IMR-90 (cell line): ENCODE measurements around the gene CIT. TPM values are rescaled to one million over a fixed set of nuclear protein-coding genes. Genes with fewer than 3 reads are reported as not detected.

Experiments used
- ATAC-seq: fragments of 200-7000 bp; cut with Tn5 transposase; 2 replicates; pipeline ENCODE4 v1.9.1; 2020; ENCODE audit warnings: low read depth, mild to moderate bottlenecking, moderate library complexity
- BruUV-seq: library from RNA; stranded (reverse); fragments of 400-500 nt; replicated peaks from 2 replicates; lab custom pipeline; 2021; lab: Mats Ljungman, UMichigan
- CTCF ChIA-PET: fragments of 300-600 bp; formaldehyde crosslinking; extraction: SDS; loops from one replicate; lab custom pipeline; 2021; ENCODE audit warnings: antibody characterized with exemption; lab: Yijun Ruan, JAX
- POLR2A ChIA-PET: fragments of 300-600 bp; sonication (Branson Sonifier 250); formaldehyde crosslinking; loops from one replicate; lab custom pipeline; 2022; ENCODE audit warnings: antibody characterized with exemption; ENCODE audit not compliant: unreplicated experiment; lab: Charles Lee
- DNase-seq: peaks from one replicate; pipeline ENCODE4 v3.0.0; 2013
- H2AFZ ChIP-seq: replicated peaks from 2 replicates; pipeline ENCODE3; 2013; ENCODE audit warnings: low read length, mild to moderate bottlenecking; ENCODE audit not compliant: poor library complexity
- H2AK5ac ChIP-seq: 2 replicates; pipeline ENCODE4 v1.6.1; 2013; ENCODE audit warnings: low read depth, low read length, inconsistent platforms
- H2AK9ac ChIP-seq: replicated peaks from 2 replicates; pipeline ENCODE3; 2013; ENCODE audit warnings: mild to moderate bottlenecking, low read depth, low read length, moderate library complexity; ENCODE audit not compliant: poor library complexity
- H2BK120ac ChIP-seq: 2 replicates; pipeline ENCODE4 v1.6.1; 2013; ENCODE audit warnings: low read depth, low read length, inconsistent platforms
- H2BK15ac ChIP-seq: 3 replicates; pipeline ENCODE4 v1.6.1; 2013; ENCODE audit warnings: low read depth, low read length, inconsistent platforms
- H2BK20ac ChIP-seq: 2 replicates; pipeline ENCODE4 v1.6.1; 2013; ENCODE audit warnings: low read depth, mild to moderate bottlenecking, inconsistent platforms, low read length, moderate library complexity
- H2BK5ac ChIP-seq: 2 replicates; pipeline ENCODE4 v1.6.1; 2013; ENCODE audit warnings: mild to moderate bottlenecking, low read depth, low read length, inconsistent platforms; ENCODE audit not compliant: poor library complexity, severe bottlenecking
- H3K14ac ChIP-seq: replicated peaks from 2 replicates; pipeline ENCODE4 v1.6.1; 2013; ENCODE audit warnings: low read depth, low read length, inconsistent platforms
- H3K18ac ChIP-seq: 2 replicates; pipeline ENCODE4 v1.6.1; 2013; ENCODE audit warnings: low read depth, low read length, control low read depth
- H3K23ac ChIP-seq: 2 replicates; pipeline ENCODE4 v1.6.1; 2013; ENCODE audit warnings: low read depth, low read length, inconsistent platforms
- H3K27ac ChIP-seq: 2 replicates; pipeline ENCODE4 v1.5.1; 2013; ENCODE audit warnings: mild to moderate bottlenecking, control low read depth, low read length; ENCODE audit not compliant: insufficient read depth
- H3K27me3 ChIP-seq: 2 replicates; pipeline ENCODE4 v1.6.1; 2013; ENCODE audit warnings: low read length; ENCODE audit not compliant: control insufficient read depth, insufficient read depth
- H3K36me3 ChIP-seq: 2 replicates; pipeline ENCODE4 v1.6.1; 2013; ENCODE audit warnings: low read length, mixed read lengths; ENCODE audit not compliant: control insufficient read depth, insufficient read depth
- H3K4ac ChIP-seq: 2 replicates; pipeline ENCODE4 v1.6.1; 2013; ENCODE audit warnings: low read depth, low read length, inconsistent platforms
- H3K4me1 ChIP-seq: 2 replicates; pipeline ENCODE4 v1.6.1; 2013; ENCODE audit warnings: low read length, mixed read lengths; ENCODE audit not compliant: control insufficient read depth, insufficient read depth
- H3K4me2 ChIP-seq: 2 replicates; pipeline ENCODE4 v1.6.1; 2013; ENCODE audit warnings: low read depth, mild to moderate bottlenecking, control low read depth, low read length, moderate library complexity
- H3K4me3 ChIP-seq: 2 replicates; pipeline ENCODE4 v1.5.1; 2013; ENCODE audit warnings: low read depth, mild to moderate bottlenecking, control low read depth, low read length, moderate library complexity; ENCODE audit not compliant: insufficient read depth
- H3K56ac ChIP-seq: 2 replicates; pipeline ENCODE4 v1.6.1; 2013; ENCODE audit warnings: low read length, inconsistent platforms; ENCODE audit not compliant: insufficient read depth; ENCODE audit errors: extremely low read depth
- H3K79me1 ChIP-seq, 2 experiments: 2 replicates each; pipeline ENCODE4 v1.6.1; 2013; ENCODE audit warnings: low read length in 2 of 2, inconsistent platforms in 1 of 2, low read depth in 1 of 2
- H3K9ac ChIP-seq: 2 replicates; pipeline ENCODE4 v1.6.1; 2013; ENCODE audit warnings: low read depth, low read length, control low read depth
- H3K9me1 ChIP-seq: 2 replicates; pipeline ENCODE4 v1.6.1; 2013; ENCODE audit warnings: low read length, inconsistent platforms; ENCODE audit not compliant: insufficient read depth
- H3K9me3 ChIP-seq: 2 replicates; pipeline ENCODE4 v1.6.1; 2013; ENCODE audit warnings: low read length; ENCODE audit not compliant: control insufficient read depth, insufficient read depth
- H4K20me1 ChIP-seq: 2 replicates; pipeline ENCODE4 v1.6.1; 2013; ENCODE audit warnings: low read length, inconsistent platforms; ENCODE audit not compliant: insufficient read depth
- H4K5ac ChIP-seq: 2 replicates; pipeline ENCODE4 v1.6.1; 2013; ENCODE audit warnings: mild to moderate bottlenecking, low read depth, low read length, control low read depth
- H4K8ac ChIP-seq, 2 experiments: 2 replicates each; pipeline ENCODE4 v1.6.1; 2013; ENCODE audit warnings: low read depth in 2 of 2, low read length in 2 of 2, control low read depth in 1 of 2, inconsistent platforms in 1 of 2
- H4K91ac ChIP-seq: 2 replicates; pipeline ENCODE4 v1.6.1; 2013; ENCODE audit warnings: low read depth, low read length, inconsistent platforms; ENCODE audit not compliant: insufficient read depth
- BHLHE40 ChIP-seq: fragments of 150-350 bp; IDR thresholded peaks from 2 replicates; pipeline ENCODE4 v1.6.1; 2016; ENCODE audit warnings: mild to moderate bottlenecking, low read depth, low read length
- CHD1 ChIP-seq: IDR thresholded peaks from 2 replicates; pipeline ENCODE4 v1.6.1; 2012; ENCODE audit warnings: low read depth, low read length, improper control_type of control experiment
- FOS ChIP-seq: fragments of 150-350 bp; IDR thresholded peaks from 2 replicates; pipeline ENCODE4 v1.6.1; 2016; ENCODE audit warnings: low read depth, low read length
- MAFK ChIP-seq: IDR thresholded peaks from 2 replicates; pipeline ENCODE4 v1.6.1; 2012; ENCODE audit warnings: low read depth, low read length, improper control_type of control experiment
- MAZ ChIP-seq: IDR thresholded peaks from 2 replicates; pipeline ENCODE4 v1.6.1; 2012; ENCODE audit warnings: low read depth, mild to moderate bottlenecking, low read length, improper control_type of control experiment, moderate library complexity, borderline replicate concordance
- MXI1 ChIP-seq: IDR thresholded peaks from 2 replicates; pipeline ENCODE4 v1.6.1; 2012; ENCODE audit warnings: low read depth, mild to moderate bottlenecking, low read length, moderate library complexity, borderline replicate concordance
- NFE2L2 ChIP-seq: fragments of 150-350 bp; IDR thresholded peaks from 2 replicates; pipeline ENCODE4 v1.6.1; 2016; ENCODE audit warnings: low read depth, mild to moderate bottlenecking, low read length
- POLR2A ChIP-seq: IDR thresholded peaks from 2 replicates; pipeline ENCODE4 v1.6.1; 2012; ENCODE audit warnings: mild to moderate bottlenecking, low read depth, low read length
- RAD21 ChIP-seq: IDR thresholded peaks from 2 replicates; pipeline ENCODE4 v1.6.1; 2012; ENCODE audit warnings: low read length, improper control_type of control experiment
- RCOR1 ChIP-seq: IDR thresholded peaks from 2 replicates; pipeline ENCODE4 v1.6.1; 2012; ENCODE audit warnings: mild to moderate bottlenecking, low read length, improper control_type of control experiment; ENCODE audit not compliant: insufficient replicate concordance
- SMC3 ChIP-seq: fragments of 150-350 bp; IDR thresholded peaks from 2 replicates; pipeline ENCODE4 v1.6.1; 2016; ENCODE audit warnings: low read depth, mild to moderate bottlenecking, antibody characterized with exemption, low read length, moderate library complexity
- USF2 ChIP-seq: fragments of 150-350 bp; IDR thresholded peaks from 2 replicates; pipeline ENCODE4 v1.6.1; 2017; ENCODE audit warnings: mild to moderate bottlenecking, antibody characterized with exemption, low read length, low read depth
- WGBS, 2 experiments: methylation state at CpG; one replicate each; pipeline versions ENCODE4 v1.1.5 to v1.1.7; 2013; ENCODE audit warnings: missing lambda C conversion rate in 2 of 2; ENCODE audit not compliant: insufficient read length in 1 of 2; ENCODE audit errors: extremely low coverage in 2 of 2; 5-methylcytosine and 5-hydroxymethylcytosine counted together
- dilution Hi-C: fragments of 300-500 bp; cut with HindIII; formaldehyde crosslinking; loops from one replicate; pipeline ENCODE4 v1.14.3; 2018; ENCODE audit warnings: low sequenced_read_pairs; ENCODE audit not compliant: unreplicated experiment
- in situ Hi-C: fragments of 300-500 bp; cut with MboI; formaldehyde crosslinking; loops from 3 replicates; pipeline ENCODE4 v1.14.3; 2019; ENCODE audit warnings: low sequenced_read_pairs, inconsistent platforms, mixed read lengths
- intact Hi-C: fragments of 100-400 bp; cut with micrococcal nuclease; formaldehyde crosslinking; loops from 2 replicates; pipeline ENCODE4 v1.10.0; 2022
- polyA plus RNA-seq, 3 experiments: library from polyadenylated mRNA; depleted of rRNA; stranded (reverse); fragments of >200 nt; gene quantifications; 2 replicates each; pipeline ENCODE4 v1.2.3, GENCODE V29; 2012; ENCODE audit warnings: low replicate concordance in 1 of 3
- total RNA-seq: library from RNA; depleted of rRNA; stranded (reverse); fragments of >200 nt; gene quantifications from 2 replicates; pipeline ENCODE4 v1.2.3, GENCODE V29; 2012
- TF ChIP-seq, protein P1 (sequence below): fragments of 150-350 bp; IDR thresholded peaks from 2 replicates; pipeline ENCODE4 v1.6.1; 2016; ENCODE audit warnings: low read depth, mild to moderate bottlenecking, low read length, moderate library complexity, borderline replicate concordance
- TF ChIP-seq, protein P2 (sequence below): conservative IDR thresholded peaks from 2 replicates; pipeline ENCODE4 v1.5.1; 2012; ENCODE audit warnings: mild to moderate bottlenecking, low read depth, low read length, improper control_type of control experiment

Gene CIT
- total and polyA plus RNA-seq, 2 of the 4 experiments (the other 2 are of a cell fraction): 13.1 to 21.0 TPM

DNA sequence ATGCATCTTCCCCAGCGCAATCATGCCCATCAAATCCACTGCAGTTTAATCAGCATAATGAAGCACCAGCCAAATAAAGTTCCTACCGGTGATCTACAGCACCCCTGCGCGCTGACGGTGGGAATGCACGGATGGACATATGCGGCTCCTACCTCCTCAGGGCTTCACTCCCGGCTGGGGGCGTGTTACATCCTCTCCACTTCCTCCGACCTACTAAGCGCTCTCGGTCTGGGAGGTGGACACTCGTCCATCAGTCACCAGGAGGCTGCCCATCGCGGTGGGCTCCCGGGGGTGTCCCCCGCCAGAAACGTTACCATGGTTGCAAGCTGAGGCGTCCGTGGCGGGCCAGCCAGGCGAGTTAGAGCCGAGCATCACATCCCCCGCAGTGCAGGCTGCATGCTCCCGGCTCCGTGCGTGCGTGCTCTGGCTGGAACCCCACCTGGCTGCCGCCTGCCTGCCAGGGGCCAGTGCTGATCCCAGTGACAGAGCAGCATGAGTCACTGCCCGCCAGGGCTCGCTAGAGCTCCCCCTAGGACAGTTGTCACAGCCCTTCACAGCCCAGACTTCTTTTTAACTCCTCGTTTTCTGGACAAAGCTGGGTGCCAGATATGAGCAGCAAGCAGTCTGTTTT lies 73.0 kb downstream of the CIT start:
- Histone ChIP-seq H3K23ac (peak overlapping the region; percentile 3; the same call in 1 of the 2 replicates), H4K5ac (no peak overlapping the region), H3K4me1 (no peaks in the 10 kb centered on the region; the same call in 1 of the 2 replicates), H3K27me3 (no peaks in the 10 kb centered on the region), H3K36me3 (no peaks in the 10 kb centered on the region), H4K20me1 (no peaks in the 10 kb centered on the region; the same call in 1 of the 2 replicates), H3K79me1 (peaks cover 22 to 23% of the 10 kb centered on the region in 2 experiments), H3K27ac (no peak overlapping the region), H3K9ac (peak overlapping the region; percentile 27; the same call in 1 of the 2 replicates), H3K4ac (no peak overlapping the region), H3K14ac (no peak overlapping the region), H3K56ac (no peak overlapping the region), H4K91ac (no peak overlapping the region), H2AK9ac (peak overlapping the region; percentile 45), H2AK5ac (no peak overlapping the region), H4K8ac (peak overlapping the region in 1 of 2 experiments; percentile 17; a peak in 1 of 4 replicates), H2BK5ac (no peak overlapping the region), H3K9me3 (peaks cover 2% of the 10 kb centered on the region; the same call in 1 of the 2 replicates), H2AFZ (peak overlapping the region; percentile 66), H2BK20ac (no peak overlapping the region), H2BK120ac (no peak overlapping the region), H3K4me3 (peak overlapping the region; percentile 5), H3K18ac (no peak overlapping the region), H2BK15ac (no peak overlapping the region), H3K4me2 (peak overlapping the region; percentile 61), H3K9me1 (no peaks in the 10 kb centered on the region)
- POLR2A ChIA-PET: no interaction called here
- dilution Hi-C loops: no loop called here
- WGBS, 2 experiments: 11% methylated on average over 9 of the region's 32 CpGs; no CpG with 5 or more reads in 1 of the 2 experiments
- ATAC-seq (peak; percentile 88), DNase-seq (peak; percentile 78)
- peak; percentile 75 for TF ChIP-seq FOS
- peak; percentile 27; the same call in 1 of the 2 replicates for TF ChIP-seq RAD21
- TF ChIP-seq, protein P1, sequence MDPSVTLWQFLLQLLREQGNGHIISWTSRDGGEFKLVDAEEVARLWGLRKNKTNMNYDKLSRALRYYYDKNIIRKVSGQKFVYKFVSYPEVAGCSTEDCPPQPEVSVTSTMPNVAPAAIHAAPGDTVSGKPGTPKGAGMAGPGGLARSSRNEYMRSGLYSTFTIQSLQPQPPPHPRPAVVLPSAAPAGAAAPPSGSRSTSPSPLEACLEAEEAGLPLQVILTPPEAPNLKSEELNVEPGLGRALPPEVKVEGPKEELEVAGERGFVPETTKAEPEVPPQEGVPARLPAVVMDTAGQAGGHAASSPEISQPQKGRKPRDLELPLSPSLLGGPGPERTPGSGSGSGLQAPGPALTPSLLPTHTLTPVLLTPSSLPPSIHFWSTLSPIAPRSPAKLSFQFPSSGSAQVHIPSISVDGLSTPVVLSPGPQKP: no peak
- TF ChIP-seq, protein P2, sequence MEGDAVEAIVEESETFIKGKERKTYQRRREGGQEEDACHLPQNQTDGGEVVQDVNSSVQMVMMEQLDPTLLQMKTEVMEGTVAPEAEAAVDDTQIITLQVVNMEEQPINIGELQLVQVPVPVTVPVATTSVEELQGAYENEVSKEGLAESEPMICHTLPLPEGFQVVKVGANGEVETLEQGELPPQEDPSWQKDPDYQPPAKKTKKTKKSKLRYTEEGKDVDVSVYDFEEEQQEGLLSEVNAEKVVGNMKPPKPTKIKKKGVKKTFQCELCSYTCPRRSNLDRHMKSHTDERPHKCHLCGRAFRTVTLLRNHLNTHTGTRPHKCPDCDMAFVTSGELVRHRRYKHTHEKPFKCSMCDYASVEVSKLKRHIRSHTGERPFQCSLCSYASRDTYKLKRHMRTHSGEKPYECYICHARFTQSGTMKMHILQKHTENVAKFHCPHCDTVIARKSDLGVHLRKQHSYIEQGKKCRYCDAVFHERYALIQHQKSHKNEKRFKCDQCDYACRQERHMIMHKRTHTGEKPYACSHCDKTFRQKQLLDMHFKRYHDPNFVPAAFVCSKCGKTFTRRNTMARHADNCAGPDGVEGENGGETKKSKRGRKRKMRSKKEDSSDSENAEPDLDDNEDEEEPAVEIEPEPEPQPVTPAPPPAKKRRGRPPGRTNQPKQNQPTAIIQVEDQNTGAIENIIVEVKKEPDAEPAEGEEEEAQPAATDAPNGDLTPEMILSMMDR: peak; percentile 44
- TF ChIP-seq RCOR1: no peak
- no peak for TF ChIP-seq MAFK
- no peak for TF ChIP-seq CHD1
- 0 out of 2 replicates have a peak, but pooled peaks have one; percentile 25 for TF ChIP-seq MAZ
- TF ChIP-seq USF2: no peak
- TF ChIP-seq SMC3: no peak
- peak; percentile 45; the same call in 1 of the 2 replicates for TF ChIP-seq BHLHE40
- no peak for TF ChIP-seq NFE2L2
- TF ChIP-seq MXI1: peak; percentile 77; the same call in 1 of the 2 replicates
- no peak for TF ChIP-seq POLR2A
- intact Hi-C loops: no loop called here
- in situ Hi-C loops: no loop called here
- CTCF ChIA-PET: interaction anchor here (1.0 to 1.6 kb wide), 3 partner anchors 12 to 99 kb away, joined by 3 to 8 read pairs (median 5); no protein-coding TSS in a partner anchor
- BruUV-seq: no TSS peak
